ENCODE data around the gene CDC45. TPM values are rescaled to one million over a fixed set of nuclear protein-coding genes. Genes with fewer than 3 reads are reported as not detected.

CDC45 gene
- total and polyA plus RNA-seq, 9 donors: 0.46 to 2.2 (median 1.1) TPM; not detected in 3

DNA sequence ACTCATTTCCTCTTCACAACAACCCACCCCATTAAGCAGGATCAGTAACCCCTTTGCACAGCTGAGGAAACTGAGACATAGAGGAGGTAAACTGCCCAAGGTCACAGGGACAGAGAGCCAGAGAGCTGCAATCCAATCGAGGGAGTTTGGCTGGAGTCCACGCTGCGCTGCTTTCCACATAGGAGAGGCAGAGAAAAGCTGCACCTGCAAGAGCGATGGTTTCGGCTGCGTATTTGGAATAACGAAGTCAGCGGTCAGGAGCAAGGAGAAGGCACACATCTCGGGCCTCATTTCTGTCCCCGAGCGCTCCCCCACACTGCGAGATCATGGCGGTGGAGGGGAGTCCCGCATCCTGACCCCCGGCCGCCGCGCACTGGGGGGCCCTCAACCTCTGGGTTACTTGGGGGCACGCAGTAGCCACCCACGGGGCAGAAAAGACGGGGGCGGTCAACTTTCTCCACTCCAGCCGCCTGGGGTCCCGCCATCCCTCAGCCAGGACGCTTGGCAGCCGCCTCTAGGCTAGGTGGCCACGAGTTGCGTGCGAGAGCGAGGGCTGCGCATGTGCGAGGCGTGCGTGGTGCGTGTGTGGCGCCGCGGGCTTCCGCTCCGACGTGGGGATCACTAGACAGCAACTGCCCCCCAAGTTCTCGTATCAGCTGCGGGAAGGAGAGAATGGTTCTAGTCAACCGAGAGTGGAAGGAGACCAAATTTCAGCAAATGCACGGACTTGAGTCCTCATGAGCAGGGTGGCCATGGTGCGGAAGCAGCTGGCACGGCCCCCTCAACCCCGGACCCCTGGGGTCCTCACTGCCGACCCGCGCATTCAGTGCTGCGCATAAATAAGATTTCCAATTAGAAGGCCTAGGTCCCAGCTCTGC is 86.8 kb downstream of the CDC45 start:
- TF ChIP-seq, protein P1, sequence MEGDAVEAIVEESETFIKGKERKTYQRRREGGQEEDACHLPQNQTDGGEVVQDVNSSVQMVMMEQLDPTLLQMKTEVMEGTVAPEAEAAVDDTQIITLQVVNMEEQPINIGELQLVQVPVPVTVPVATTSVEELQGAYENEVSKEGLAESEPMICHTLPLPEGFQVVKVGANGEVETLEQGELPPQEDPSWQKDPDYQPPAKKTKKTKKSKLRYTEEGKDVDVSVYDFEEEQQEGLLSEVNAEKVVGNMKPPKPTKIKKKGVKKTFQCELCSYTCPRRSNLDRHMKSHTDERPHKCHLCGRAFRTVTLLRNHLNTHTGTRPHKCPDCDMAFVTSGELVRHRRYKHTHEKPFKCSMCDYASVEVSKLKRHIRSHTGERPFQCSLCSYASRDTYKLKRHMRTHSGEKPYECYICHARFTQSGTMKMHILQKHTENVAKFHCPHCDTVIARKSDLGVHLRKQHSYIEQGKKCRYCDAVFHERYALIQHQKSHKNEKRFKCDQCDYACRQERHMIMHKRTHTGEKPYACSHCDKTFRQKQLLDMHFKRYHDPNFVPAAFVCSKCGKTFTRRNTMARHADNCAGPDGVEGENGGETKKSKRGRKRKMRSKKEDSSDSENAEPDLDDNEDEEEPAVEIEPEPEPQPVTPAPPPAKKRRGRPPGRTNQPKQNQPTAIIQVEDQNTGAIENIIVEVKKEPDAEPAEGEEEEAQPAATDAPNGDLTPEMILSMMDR (IDR thresholded peaks at IDR 0.05): no peak
- TF ChIP-seq POLR2A (IDR thresholded peaks at IDR 0.05) (no peak), EP300 (IDR thresholded peaks at IDR 0.05) (no peak)
- Histone ChIP-seq H3K4me1 (ENCODE audit: insufficient read depth) (no peaks in the 10 kb centered on the region), H3K36me3 (no peaks in the 10 kb centered on the region), H3K4me3 (no peak overlapping the region), H3K27me3 (no peaks in the 10 kb centered on the region), H3K27ac (no peak overlapping the region), H3K9me3 (no peaks in the 10 kb centered on the region)
- 86 to 89% (median 86%) methylated on average over 52 of the region's 52 CpGs for WGBS, 3 donors
- DNase-seq: peak in 1 of 5 donors; percentile 29
- intact Hi-C loops (cut with DNase I): no loop called here

DNA sequence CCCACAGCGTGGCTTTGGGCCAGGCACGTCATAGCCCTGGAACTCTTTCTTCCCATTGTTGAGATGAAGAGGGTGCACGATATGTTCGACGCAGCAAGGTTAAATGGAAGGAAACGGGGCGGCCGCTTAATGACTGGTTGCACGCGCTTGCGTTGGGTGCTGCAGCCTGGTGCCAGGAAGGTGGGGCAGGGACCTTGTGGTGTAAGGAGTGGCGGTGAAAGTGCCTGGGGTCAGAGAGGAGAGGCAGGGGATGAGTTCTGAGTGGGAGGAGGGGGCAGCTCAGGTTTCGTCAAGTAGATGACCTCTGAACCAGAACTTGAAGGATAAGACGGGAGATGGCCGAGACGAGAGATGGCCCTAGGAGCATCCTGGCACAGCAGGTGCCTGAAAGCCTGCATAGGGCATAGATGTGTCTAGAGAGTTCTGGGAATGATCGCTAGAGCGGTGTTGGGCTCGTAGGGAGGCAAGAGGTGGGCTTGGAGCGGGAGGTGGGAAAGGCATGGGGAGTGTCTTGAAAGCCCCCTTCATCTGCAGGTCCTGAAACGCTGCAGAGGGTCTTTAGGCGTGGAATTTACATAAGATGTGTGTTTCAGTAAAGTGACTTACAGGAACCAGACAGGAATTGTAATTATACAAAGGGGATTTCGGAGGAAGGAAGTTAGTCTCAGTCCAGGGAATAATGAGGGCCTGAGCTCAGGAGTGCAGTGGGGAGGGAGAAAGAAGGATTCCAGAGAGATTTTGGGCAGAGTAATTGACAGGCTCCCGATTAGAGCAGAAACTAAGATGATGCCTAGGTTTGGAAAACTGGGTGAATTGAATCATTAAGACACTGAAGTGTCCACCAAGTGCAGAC is 87.7 kb downstream of the CDC45 start:
- no peak overlapping the region for H3K27ac ChIP-seq
- no peaks in the 10 kb centered on the region for H3K9me3 ChIP-seq
- TF ChIP-seq, protein P1 (IDR thresholded peaks at IDR 0.05): no peak
- TF ChIP-seq POLR2A (IDR thresholded peaks at IDR 0.05): no peak
- no peak for TF ChIP-seq EP300 (IDR thresholded peaks at IDR 0.05)
- no peaks in the 10 kb centered on the region for H3K36me3 ChIP-seq
- no peak for DNase-seq
- intact Hi-C loops (cut with DNase I): no loop called here
- H3K4me1 ChIP-seq (ENCODE audit: insufficient read depth): no peaks in the 10 kb centered on the region
- WGBS, 3 donors: 77 to 80% (median 80%) methylated on average over 24 of the region's 24 CpGs
- no peak overlapping the region for H3K4me3 ChIP-seq
- H3K27me3 ChIP-seq: no peaks in the 10 kb centered on the region

DNA sequence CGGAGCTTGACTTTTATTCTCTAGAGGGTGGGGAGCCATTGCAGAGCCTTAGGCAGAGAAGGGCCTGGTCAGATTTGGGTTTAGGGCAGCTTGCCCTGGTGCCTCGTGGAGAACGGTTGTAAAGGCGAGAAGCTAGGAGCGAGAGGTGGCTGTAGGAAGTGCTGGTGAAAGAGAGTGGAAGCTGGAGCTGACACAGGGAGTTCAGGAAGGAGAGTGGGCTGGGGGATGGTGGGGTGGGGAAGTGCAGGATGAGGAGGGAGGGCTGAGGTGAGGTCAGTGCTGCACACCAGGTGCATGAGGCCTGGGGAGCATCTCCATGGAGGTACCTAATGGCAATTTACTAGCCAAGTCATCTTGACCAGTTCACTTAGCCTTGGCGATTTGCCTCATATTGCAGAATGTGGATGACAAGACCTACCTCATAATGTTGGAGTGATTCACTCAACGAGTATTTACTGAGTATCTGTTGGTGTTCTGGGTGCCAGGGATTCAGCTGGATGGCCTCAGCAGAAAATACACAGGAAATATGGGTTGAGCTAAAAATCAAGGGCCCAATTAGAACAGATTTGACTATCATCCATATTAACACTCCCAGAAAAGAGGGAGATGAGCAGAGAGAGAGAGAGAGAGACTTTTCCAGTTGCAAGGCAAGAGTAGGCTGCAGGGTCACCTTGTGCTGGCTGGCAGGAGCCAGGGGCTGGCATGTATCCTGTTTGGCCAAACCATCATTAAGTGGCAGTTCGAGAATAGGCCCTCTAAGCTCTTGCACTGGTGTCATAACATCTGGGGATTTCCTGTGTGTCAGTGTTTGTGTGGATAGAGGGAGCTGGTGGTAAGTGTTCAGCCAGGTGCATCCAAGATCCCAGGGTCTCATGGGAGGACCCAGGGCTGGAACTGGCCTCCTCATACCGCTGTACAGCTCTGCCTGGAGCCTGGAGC is 88.9 kb downstream of the CDC45 start:
- H3K27me3 ChIP-seq: no peaks in the 10 kb centered on the region
- 67 to 70% (median 69%) methylated on average over 9 of the region's 9 CpGs for whole genome bisulfite sequencing, 3 donors
- no peaks in the 10 kb centered on the region for H3K4me1 ChIP-seq (ENCODE audit: insufficient read depth)
- DNase-seq: no peak
- TF ChIP-seq, protein P1 (IDR thresholded peaks at IDR 0.05): no peak
- no peak for TF ChIP-seq EP300 (IDR thresholded peaks at IDR 0.05)
- no peak for TF ChIP-seq POLR2A (IDR thresholded peaks at IDR 0.05)
- intact Hi-C loops (cut with DNase I): no loop called here
- H3K4me3 ChIP-seq: no peak overlapping the region
- H3K9me3 ChIP-seq: no peaks in the 10 kb centered on the region
- no peak overlapping the region for H3K27ac ChIP-seq
- no peaks in the 10 kb centered on the region for H3K36me3 ChIP-seq

DNA sequence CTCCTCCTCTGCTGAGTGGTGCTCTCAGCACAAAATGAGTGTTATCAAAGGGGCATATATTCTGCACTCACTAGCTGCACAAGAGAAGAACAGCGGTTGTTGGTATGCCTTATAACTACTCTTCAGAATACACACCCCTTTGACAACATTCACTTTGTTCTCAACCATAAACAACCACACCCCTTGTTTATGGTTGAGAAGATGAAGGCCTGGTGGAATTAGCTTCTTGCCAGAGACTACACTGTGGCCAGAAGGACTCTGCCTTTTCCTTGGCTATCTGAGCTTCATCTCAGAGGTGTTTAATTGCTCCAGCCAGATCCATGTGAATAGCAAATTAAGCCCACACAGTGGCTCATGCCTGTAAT is 89.5 kb downstream of the CDC45 start:
- no peaks in the 10 kb centered on the region for H3K4me1 ChIP-seq (ENCODE audit: insufficient read depth)
- no peaks in the 10 kb centered on the region for H3K36me3 ChIP-seq
- H3K4me3 ChIP-seq: no peak overlapping the region
- TF ChIP-seq EP300 (IDR thresholded peaks at IDR 0.05): no peak
- no peak for TF ChIP-seq POLR2A (IDR thresholded peaks at IDR 0.05)
- TF ChIP-seq, protein P1 (IDR thresholded peaks at IDR 0.05): no peak
- no peaks in the 10 kb centered on the region for H3K27me3 ChIP-seq
- H3K27ac ChIP-seq: no peak overlapping the region
- no peaks in the 10 kb centered on the region for H3K9me3 ChIP-seq
- WGBS, 3 donors: 28 to 55% (median 50%) methylated on average over 1 of the region's 1 CpG
- intact Hi-C loops (cut with DNase I): no loop called here
- DNase-seq: no peak

All from ovary (tissue), 9 donors.